IMR-90 (cell line): Measurements from ENCODE around the gene CNTN5. TPM values are rescaled to one million over a fixed set of nuclear protein-coding genes. Genes with fewer than 3 reads are reported as not detected.

Experiments used
- ATAC-seq: fragments of 200-7000 bp; cut with Tn5 transposase; 2 replicates; pipeline ENCODE4 v1.9.1; 2020; ENCODE audit warnings: low read depth, mild to moderate bottlenecking, moderate library complexity
- BruUV-seq: library from RNA; stranded (reverse); fragments of 400-500 nt; replicated peaks from 2 replicates; lab custom pipeline; 2021; lab: Mats Ljungman, UMichigan
- CTCF ChIA-PET: fragments of 300-600 bp; formaldehyde crosslinking; extraction: SDS; loops from one replicate; lab custom pipeline; 2021; ENCODE audit warnings: antibody characterized with exemption; lab: Yijun Ruan, JAX
- POLR2A ChIA-PET: fragments of 300-600 bp; sonication (Branson Sonifier 250); formaldehyde crosslinking; loops from one replicate; lab custom pipeline; 2022; ENCODE audit warnings: antibody characterized with exemption; ENCODE audit not compliant: unreplicated experiment; lab: Charles Lee
- DNase-seq: peaks from one replicate; pipeline ENCODE4 v3.0.0; 2013
- H2AFZ ChIP-seq: replicated peaks from 2 replicates; pipeline ENCODE3; 2013; ENCODE audit warnings: low read length, mild to moderate bottlenecking; ENCODE audit not compliant: poor library complexity
- H2AK5ac ChIP-seq: 2 replicates; pipeline ENCODE4 v1.6.1; 2013; ENCODE audit warnings: low read depth, low read length, inconsistent platforms
- H2AK9ac ChIP-seq: replicated peaks from 2 replicates; pipeline ENCODE3; 2013; ENCODE audit warnings: mild to moderate bottlenecking, low read depth, low read length, moderate library complexity; ENCODE audit not compliant: poor library complexity
- H2BK120ac ChIP-seq: 2 replicates; pipeline ENCODE4 v1.6.1; 2013; ENCODE audit warnings: low read depth, low read length, inconsistent platforms
- H2BK15ac ChIP-seq: 3 replicates; pipeline ENCODE4 v1.6.1; 2013; ENCODE audit warnings: low read depth, low read length, inconsistent platforms
- H2BK20ac ChIP-seq: 2 replicates; pipeline ENCODE4 v1.6.1; 2013; ENCODE audit warnings: low read depth, mild to moderate bottlenecking, inconsistent platforms, low read length, moderate library complexity
- H2BK5ac ChIP-seq: 2 replicates; pipeline ENCODE4 v1.6.1; 2013; ENCODE audit warnings: mild to moderate bottlenecking, low read depth, low read length, inconsistent platforms; ENCODE audit not compliant: poor library complexity, severe bottlenecking
- H3K14ac ChIP-seq: replicated peaks from 2 replicates; pipeline ENCODE4 v1.6.1; 2013; ENCODE audit warnings: low read depth, low read length, inconsistent platforms
- H3K18ac ChIP-seq: 2 replicates; pipeline ENCODE4 v1.6.1; 2013; ENCODE audit warnings: low read depth, low read length, control low read depth
- H3K23ac ChIP-seq: 2 replicates; pipeline ENCODE4 v1.6.1; 2013; ENCODE audit warnings: low read depth, low read length, inconsistent platforms
- H3K27ac ChIP-seq: 2 replicates; pipeline ENCODE4 v1.5.1; 2013; ENCODE audit warnings: mild to moderate bottlenecking, control low read depth, low read length; ENCODE audit not compliant: insufficient read depth
- H3K27me3 ChIP-seq: 2 replicates; pipeline ENCODE4 v1.6.1; 2013; ENCODE audit warnings: low read length; ENCODE audit not compliant: control insufficient read depth, insufficient read depth
- H3K36me3 ChIP-seq: 2 replicates; pipeline ENCODE4 v1.6.1; 2013; ENCODE audit warnings: low read length, mixed read lengths; ENCODE audit not compliant: control insufficient read depth, insufficient read depth
- H3K4ac ChIP-seq: 2 replicates; pipeline ENCODE4 v1.6.1; 2013; ENCODE audit warnings: low read depth, low read length, inconsistent platforms
- H3K4me1 ChIP-seq: 2 replicates; pipeline ENCODE4 v1.6.1; 2013; ENCODE audit warnings: low read length, mixed read lengths; ENCODE audit not compliant: control insufficient read depth, insufficient read depth
- H3K4me2 ChIP-seq: 2 replicates; pipeline ENCODE4 v1.6.1; 2013; ENCODE audit warnings: low read depth, mild to moderate bottlenecking, control low read depth, low read length, moderate library complexity
- H3K4me3 ChIP-seq: 2 replicates; pipeline ENCODE4 v1.5.1; 2013; ENCODE audit warnings: low read depth, mild to moderate bottlenecking, control low read depth, low read length, moderate library complexity; ENCODE audit not compliant: insufficient read depth
- H3K56ac ChIP-seq: 2 replicates; pipeline ENCODE4 v1.6.1; 2013; ENCODE audit warnings: low read length, inconsistent platforms; ENCODE audit not compliant: insufficient read depth; ENCODE audit errors: extremely low read depth
- H3K79me1 ChIP-seq, 2 experiments: 2 replicates each; pipeline ENCODE4 v1.6.1; 2013; ENCODE audit warnings: low read length in 2 of 2, inconsistent platforms in 1 of 2, low read depth in 1 of 2
- H3K9ac ChIP-seq: 2 replicates; pipeline ENCODE4 v1.6.1; 2013; ENCODE audit warnings: low read depth, low read length, control low read depth
- H3K9me1 ChIP-seq: 2 replicates; pipeline ENCODE4 v1.6.1; 2013; ENCODE audit warnings: low read length, inconsistent platforms; ENCODE audit not compliant: insufficient read depth
- H3K9me3 ChIP-seq: 2 replicates; pipeline ENCODE4 v1.6.1; 2013; ENCODE audit warnings: low read length; ENCODE audit not compliant: control insufficient read depth, insufficient read depth
- H4K20me1 ChIP-seq: 2 replicates; pipeline ENCODE4 v1.6.1; 2013; ENCODE audit warnings: low read length, inconsistent platforms; ENCODE audit not compliant: insufficient read depth
- H4K5ac ChIP-seq: 2 replicates; pipeline ENCODE4 v1.6.1; 2013; ENCODE audit warnings: mild to moderate bottlenecking, low read depth, low read length, control low read depth
- H4K8ac ChIP-seq, 2 experiments: 2 replicates each; pipeline ENCODE4 v1.6.1; 2013; ENCODE audit warnings: low read depth in 2 of 2, low read length in 2 of 2, control low read depth in 1 of 2, inconsistent platforms in 1 of 2
- H4K91ac ChIP-seq: 2 replicates; pipeline ENCODE4 v1.6.1; 2013; ENCODE audit warnings: low read depth, low read length, inconsistent platforms; ENCODE audit not compliant: insufficient read depth
- MXI1 ChIP-seq: IDR thresholded peaks from 2 replicates; pipeline ENCODE4 v1.6.1; 2012; ENCODE audit warnings: low read depth, mild to moderate bottlenecking, low read length, moderate library complexity, borderline replicate concordance
- RCOR1 ChIP-seq: IDR thresholded peaks from 2 replicates; pipeline ENCODE4 v1.6.1; 2012; ENCODE audit warnings: mild to moderate bottlenecking, low read length, improper control_type of control experiment; ENCODE audit not compliant: insufficient replicate concordance
- SMC3 ChIP-seq: fragments of 150-350 bp; IDR thresholded peaks from 2 replicates; pipeline ENCODE4 v1.6.1; 2016; ENCODE audit warnings: low read depth, mild to moderate bottlenecking, antibody characterized with exemption, low read length, moderate library complexity
- WGBS, 2 experiments: methylation state at CpG; one replicate each; pipeline versions ENCODE4 v1.1.5 to v1.1.7; 2013; ENCODE audit warnings: missing lambda C conversion rate in 2 of 2; ENCODE audit not compliant: insufficient read length in 1 of 2; ENCODE audit errors: extremely low coverage in 2 of 2; 5-methylcytosine and 5-hydroxymethylcytosine counted together
- dilution Hi-C: fragments of 300-500 bp; cut with HindIII; formaldehyde crosslinking; loops from one replicate; pipeline ENCODE4 v1.14.3; 2018; ENCODE audit warnings: low sequenced_read_pairs; ENCODE audit not compliant: unreplicated experiment
- in situ Hi-C: fragments of 300-500 bp; cut with MboI; formaldehyde crosslinking; loops from 3 replicates; pipeline ENCODE4 v1.14.3; 2019; ENCODE audit warnings: low sequenced_read_pairs, inconsistent platforms, mixed read lengths
- intact Hi-C: fragments of 100-400 bp; cut with micrococcal nuclease; formaldehyde crosslinking; loops from 2 replicates; pipeline ENCODE4 v1.10.0; 2022
- polyA plus RNA-seq, 3 experiments: library from polyadenylated mRNA; depleted of rRNA; stranded (reverse); fragments of >200 nt; gene quantifications; 2 replicates each; pipeline ENCODE4 v1.2.3, GENCODE V29; 2012; ENCODE audit warnings: low replicate concordance in 1 of 3
- total RNA-seq: library from RNA; depleted of rRNA; stranded (reverse); fragments of >200 nt; gene quantifications from 2 replicates; pipeline ENCODE4 v1.2.3, GENCODE V29; 2012

CNTN5 gene
- total and polyA plus RNA-seq, 2 of the 4 experiments (the other 2 are of a cell fraction), result not detected

DNA sequence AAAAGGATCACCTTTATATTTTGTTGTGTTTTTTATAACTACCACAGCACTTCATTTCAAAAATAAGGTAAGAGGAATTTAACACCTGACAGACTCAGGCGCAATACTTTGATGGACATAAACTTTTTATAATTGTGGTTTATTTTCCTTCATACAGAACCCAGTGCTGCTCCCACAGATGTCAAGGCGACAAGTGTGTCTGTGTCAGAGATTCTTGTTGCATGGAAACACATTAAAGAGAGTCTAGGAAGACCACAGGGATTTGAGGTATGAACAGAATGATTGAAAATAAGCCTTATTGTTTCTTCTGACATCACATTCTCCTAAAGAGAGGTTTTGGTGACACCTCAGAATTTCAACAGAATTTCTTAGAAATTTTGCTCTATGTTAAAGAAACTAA, 1287.5 kb downstream of the CNTN5 start:
- ATAC-seq (no peak), DNase-seq (no peak)
- H3K36me3 ChIP-seq, result no peaks in the 10 kb centered on the region
- H3K9ac ChIP-seq, result no peak overlapping the region
- BruUV-seq, result no TSS peak
- no peak overlapping the region for H2BK120ac ChIP-seq
- H3K56ac ChIP-seq, result no peak overlapping the region
- no peak overlapping the region for H3K14ac ChIP-seq
- H3K4ac ChIP-seq, result no peak overlapping the region
- H3K4me2 ChIP-seq, result no peak overlapping the region
- intact Hi-C loops, result no loop called here
- TF ChIP-seq RCOR1, result no peak
- no peak for TF ChIP-seq SMC3
- no peak for TF ChIP-seq MXI1
- H3K4me3 ChIP-seq, result no peak overlapping the region
- no peaks in the 10 kb centered on the region for H3K9me1 ChIP-seq
- H4K91ac ChIP-seq, result no peak overlapping the region
- no peaks in the 10 kb centered on the region for H3K4me1 ChIP-seq
- no peaks in the 10 kb centered on the region for H3K79me1 ChIP-seq
- H3K27me3 ChIP-seq, result no peaks in the 10 kb centered on the region
- no peak overlapping the region for H2AFZ ChIP-seq
- CTCF ChIA-PET, result no interaction called here
- no peak overlapping the region for H2BK20ac ChIP-seq
- POLR2A ChIA-PET, result no interaction called here
- H2AK9ac ChIP-seq, result no peak overlapping the region
- no peak overlapping the region for H2AK5ac ChIP-seq
- no CpG with 5 or more reads among the region's 2 CpGs for WGBS, 2 experiments
- H3K27ac ChIP-seq, result no peak overlapping the region
- no peak overlapping the region for H3K18ac ChIP-seq
- in situ Hi-C loops, result no loop called here
- H2BK5ac ChIP-seq, result no peak overlapping the region
- no peak overlapping the region for H3K23ac ChIP-seq
- no peak overlapping the region for H4K5ac ChIP-seq
- H2BK15ac ChIP-seq, result no peak overlapping the region
- dilution Hi-C loops, result no loop called here
- H3K9me3 ChIP-seq, result no peaks in the 10 kb centered on the region
- H4K20me1 ChIP-seq, result no peaks in the 10 kb centered on the region
- no peak overlapping the region for H4K8ac ChIP-seq
